H1 (cell line): ENCODE results near the gene IER5. TPM values are rescaled to one million over a fixed set of nuclear protein-coding genes. Genes with fewer than 3 reads are reported as not detected.

Experiments
- CTCF ChIA-PET: fragments of 300-600 bp; sonication (Branson Sonifier 250); formaldehyde crosslinking; loops from one replicate; lab custom pipeline; 2021; ENCODE audit not compliant: partially characterized antibody; lab: Charles Lee
- POLR2A ChIA-PET: fragments of 300-600 bp; sonication (Branson Sonifier 250); formaldehyde crosslinking; loops from one replicate; lab custom pipeline; 2021; ENCODE audit warnings: inconsistent platforms; ENCODE audit not compliant: partially characterized antibody; lab: Charles Lee
- DNase-seq, 2 experiments: peaks; one replicate each; pipeline versions ENCODE4 v3.0.0 to v3.0.0-alpha.2; 2010 to 2022; ENCODE audit warnings: low spot score in 2 of 2, low read depth in 1 of 2, mixed read lengths in 1 of 2
- FAIRE-seq: peaks from 2 replicates; lab custom pipeline; 2011; peaks lifted over from hg19 to GRCh38; lab: Jason Lieb, UNC
- H2AFZ ChIP-seq: 2 replicates; pipeline ENCODE4 v1.8.1; 2012; ENCODE audit warnings: low read length, inconsistent platforms
- H2AK5ac ChIP-seq: 2 replicates; pipeline ENCODE4 v1.6.1; 2013; ENCODE audit warnings: low read depth, low read length
- H2BK120ac ChIP-seq: replicated peaks from 2 replicates; pipeline ENCODE3; 2013; ENCODE audit warnings: low read depth, low read length, inconsistent platforms
- H2BK12ac ChIP-seq: 2 replicates; pipeline ENCODE4 v1.6.1; 2013; ENCODE audit warnings: low read depth, low read length
- H2BK15ac ChIP-seq: 2 replicates; pipeline ENCODE4 v1.6.1; 2013; ENCODE audit warnings: low read length
- H2BK20ac ChIP-seq: 2 replicates; pipeline ENCODE4 v1.6.1; 2013; ENCODE audit warnings: low read length
- H2BK5ac ChIP-seq: 2 replicates; pipeline ENCODE4 v1.6.1; 2013; ENCODE audit warnings: low read depth, low read length
- H3K14ac ChIP-seq: 2 replicates; pipeline ENCODE4 v1.6.1; 2013; ENCODE audit warnings: inconsistent platforms; ENCODE audit not compliant: insufficient read length
- H3K18ac ChIP-seq: 2 replicates; pipeline ENCODE4 v1.6.1; 2013; ENCODE audit warnings: low read length; ENCODE audit errors: extremely low read depth
- H3K23ac ChIP-seq: 2 replicates; pipeline ENCODE4 v1.6.1; 2013; ENCODE audit warnings: inconsistent platforms; ENCODE audit not compliant: insufficient read length
- H3K23me2 ChIP-seq: 2 replicates; pipeline ENCODE4 v1.6.1; 2013; ENCODE audit warnings: low read depth, low read length
- H3K27ac ChIP-seq: 2 replicates; pipeline ENCODE4 v1.6.1; 2011; ENCODE audit warnings: low read depth, low read length, inconsistent platforms
- H3K27me3 ChIP-seq, 4 experiments: replicated peaks in 1 of 4; 1 replicate in 1 of 4; 2 replicates in 3 of 4; pipeline versions ENCODE4 v1.6.1 to v1.8.1; 2011 to 2013; ENCODE audit warnings: low read length in 3 of 4, mild to moderate bottlenecking in 3 of 4, inconsistent platforms in 2 of 4, mixed read lengths in 2 of 4, moderate library complexity in 1 of 4; ENCODE audit not compliant: control insufficient read depth in 3 of 4, insufficient read depth in 3 of 4; ENCODE audit errors: extremely low read depth in 1 of 4
- H3K36me3 ChIP-seq, 4 experiments: 2 replicates each; pipeline versions ENCODE4 v1.6.1 to v1.8.1; 2011 to 2013; ENCODE audit warnings: mild to moderate bottlenecking in 4 of 4, low read length in 3 of 4, moderate library complexity in 2 of 4, control low read depth in 1 of 4, inconsistent platforms in 1 of 4; ENCODE audit not compliant: insufficient read depth in 4 of 4, control insufficient read depth in 2 of 4
- H3K4ac ChIP-seq: replicated peaks from 2 replicates; pipeline ENCODE3; 2013; ENCODE audit warnings: low read length, low read depth, mixed read lengths, inconsistent platforms; ENCODE audit not compliant: insufficient read length
- H3K4me1 ChIP-seq, 4 experiments: replicated peaks in 1 of 4; 1 replicate in 1 of 4; 2 replicates in 3 of 4; pipeline versions ENCODE4 v1.6.1 to v1.8.1; 2011 to 2013; ENCODE audit warnings: low read length in 3 of 4, inconsistent platforms in 2 of 4, mixed read lengths in 1 of 4; ENCODE audit not compliant: insufficient read depth in 4 of 4, control insufficient read depth in 3 of 4
- H3K4me2 ChIP-seq, 2 experiments: 2 replicates each; pipeline versions ENCODE4 v1.6.1 to v1.8.1; 2011 to 2013; ENCODE audit warnings: low read depth in 2 of 2, low read length in 2 of 2, control low read depth in 1 of 2, inconsistent platforms in 1 of 2, mild to moderate bottlenecking in 1 of 2; ENCODE audit not compliant: insufficient read depth in 1 of 2
- H3K4me3 ChIP-seq, 4 experiments: fragments of 200-600, 300-600 bp in 1 of 4; sonication (generic), shearing (Covaris generic), sonication (Bioruptor Twin) in 1 of 4; 2 replicates each; pipeline versions ENCODE4 v1.5.1 to v1.8.1; 2011 to 2016; ENCODE audit warnings: low read length in 4 of 4, low read depth in 3 of 4, control low read depth in 2 of 4, inconsistent platforms in 2 of 4, mild to moderate bottlenecking in 2 of 4, mixed read lengths in 1 of 4, moderate library complexity in 1 of 4; ENCODE audit not compliant: insufficient read depth in 2 of 4; ENCODE audit errors: extremely low read depth in 1 of 4
- H3K56ac ChIP-seq: replicated peaks from 2 replicates; pipeline ENCODE3; 2013; ENCODE audit warnings: low read depth, mild to moderate bottlenecking, mixed read lengths, low read length, inconsistent platforms; ENCODE audit not compliant: insufficient read length
- H3K79me1 ChIP-seq: 2 replicates; pipeline ENCODE4 v1.6.1; 2013; ENCODE audit warnings: low read depth, low read length, control low read depth
- H3K79me2 ChIP-seq, 2 experiments: 2 replicates each; pipeline versions ENCODE4 v1.6.1 to v1.8.1; 2012 to 2013; ENCODE audit warnings: low read length in 2 of 2, mild to moderate bottlenecking in 2 of 2, inconsistent platforms in 1 of 2; ENCODE audit not compliant: insufficient read depth in 2 of 2, control insufficient read depth in 1 of 2
- H3K9ac ChIP-seq, 4 experiments: replicated peaks in 1 of 4; 1 replicate in 1 of 4; 2 replicates in 3 of 4; pipeline versions ENCODE4 v1.6.1 to v1.8.1; 2011 to 2013; ENCODE audit warnings: low read depth in 3 of 4, low read length in 3 of 4, control low read depth in 2 of 4, mild to moderate bottlenecking in 2 of 4, moderate library complexity in 2 of 4, inconsistent platforms in 1 of 4; ENCODE audit errors: extremely low read depth in 1 of 4
- H3K9me3 ChIP-seq, 2 experiments: 2 replicates each; pipeline versions ENCODE4 v1.6.1 to v1.8.1; 2012 to 2013; ENCODE audit warnings: mild to moderate bottlenecking in 2 of 2, moderate library complexity in 2 of 2, control low read depth in 1 of 2, inconsistent platforms in 1 of 2, low read depth in 1 of 2, low read length in 1 of 2, mixed read lengths in 1 of 2; ENCODE audit not compliant: insufficient read depth in 2 of 2
- H4K20me1 ChIP-seq, 2 experiments: replicated peaks in 1 of 2; 2 replicates each; pipeline versions ENCODE3 to v1.8.1; 2011 to 2013; ENCODE audit warnings: inconsistent platforms in 2 of 2, low read length in 2 of 2, mild to moderate bottlenecking in 1 of 2; ENCODE audit not compliant: insufficient read depth in 2 of 2, control insufficient read depth in 1 of 2
- H4K5ac ChIP-seq: 2 replicates; pipeline ENCODE4 v1.6.1; 2013; ENCODE audit warnings: low read length, low read depth, mixed read lengths, inconsistent platforms; ENCODE audit not compliant: insufficient read length
- H4K8ac ChIP-seq: 2 replicates; pipeline ENCODE4 v1.8.0; 2013; ENCODE audit warnings: mild to moderate bottlenecking, moderate library complexity, low read length, inconsistent platforms; ENCODE audit not compliant: insufficient read depth; ENCODE audit errors: extremely low read depth
- H4K91ac ChIP-seq: replicated peaks from 2 replicates; pipeline ENCODE3; 2013; ENCODE audit warnings: low read length, mixed read lengths, inconsistent platforms; ENCODE audit not compliant: insufficient read length
- ATF3 ChIP-seq: IDR thresholded peaks from 2 replicates; pipeline ENCODE4 v1.6.1; 2011; ENCODE audit warnings: low read depth, mild to moderate bottlenecking, low read length; ENCODE audit not compliant: insufficient read depth
- CHD1 ChIP-seq: IDR thresholded peaks from 2 replicates; pipeline ENCODE4 v1.6.1; 2012; ENCODE audit warnings: low read depth, low read length, improper control_type of control experiment
- CHD2 ChIP-seq: IDR thresholded peaks from 2 replicates; pipeline ENCODE4 v1.6.1; 2012; ENCODE audit warnings: low read length, improper control_type of control experiment
- GABPA ChIP-seq: IDR thresholded peaks from 2 replicates; pipeline ENCODE4 v1.6.1; 2011; ENCODE audit warnings: mild to moderate bottlenecking, low read length, moderate library complexity, borderline replicate concordance; ENCODE audit not compliant: insufficient read depth
- GTF2F1 ChIP-seq: IDR thresholded peaks from 2 replicates; pipeline ENCODE4 v1.6.1; 2012; ENCODE audit warnings: low read depth, low read length, improper control_type of control experiment, borderline replicate concordance
- KDM1A ChIP-seq: fragments of 200-600, 300-600 bp; sonication (generic); IDR thresholded peaks from 2 replicates; pipeline ENCODE4 v1.7.1; 2016; ENCODE audit warnings: mild to moderate bottlenecking, low read length, borderline replicate concordance
- SP4 ChIP-seq: IDR thresholded peaks from 2 replicates; pipeline ENCODE4 v1.6.1; 2012; ENCODE audit warnings: low read length, inconsistent platforms
- TAF1 ChIP-seq: IDR thresholded peaks from 2 replicates; pipeline ENCODE4 v1.6.1; 2011; ENCODE audit warnings: mild to moderate bottlenecking, low read depth, low read length
- WGBS, 2 experiments: shearing (Covaris generic) in 1 of 2; methylation state at CpG; one replicate each; pipeline versions ENCODE4 v1.1.6 to v1.1.7; 2013 to 2015; ENCODE audit warnings: low lambda C conversion rate in 2 of 2, mixed read lengths in 2 of 2, inconsistent platforms in 1 of 2, low coverage in 1 of 2, missing lambda C conversion rate in 1 of 2; ENCODE audit not compliant: insufficient replicate concordance in 2 of 2, insufficient coverage in 1 of 2, insufficient read length in 1 of 2; ENCODE audit errors: extremely low coverage in 1 of 2, missing lambda C conversion rate in 1 of 2; 5-methylcytosine and 5-hydroxymethylcytosine counted together
- polyA plus RNA-seq, 7 experiments: library from polyadenylated mRNA; depleted of rRNA in 3 of 7; stranded (reverse) in 5 of 7; unstranded in 2 of 7; fragments of >200 nt in 5 of 7; fragments of 200-250 nt in 2 of 7; gene quantifications; 1 replicate in 5 of 7; 2 replicates in 1 of 7; 4 replicates in 1 of 7; pipeline versions ENCODE4 v1.2.1 to v1.2.3, GENCODE V29; 2011 to 2013; ENCODE audit warnings: missing spikeins in 2 of 7, mixed read lengths in 2 of 7
- total RNA-seq: library from RNA; stranded (reverse); fragmentation: NEBNext Ultra II Directional; extraction: Animal tissue kit (Norgen Biotek cat#: 25700); gene quantifications from 2 replicates; pipeline ENCODE4 v1.2.1, GENCODE V29; 2021
- TF ChIP-seq, protein P1 (sequence below): IDR thresholded peaks from 2 replicates; pipeline ENCODE4 v1.6.1; 2012; ENCODE audit warnings: inconsistent platforms

IER5 gene
- total and polyA plus RNA-seq, 2 of the 8 experiments (the other 6 are each of a cell fraction or from before 2014, with no cell fraction given) = 3.5 to 7.7 TPM

DNA sequence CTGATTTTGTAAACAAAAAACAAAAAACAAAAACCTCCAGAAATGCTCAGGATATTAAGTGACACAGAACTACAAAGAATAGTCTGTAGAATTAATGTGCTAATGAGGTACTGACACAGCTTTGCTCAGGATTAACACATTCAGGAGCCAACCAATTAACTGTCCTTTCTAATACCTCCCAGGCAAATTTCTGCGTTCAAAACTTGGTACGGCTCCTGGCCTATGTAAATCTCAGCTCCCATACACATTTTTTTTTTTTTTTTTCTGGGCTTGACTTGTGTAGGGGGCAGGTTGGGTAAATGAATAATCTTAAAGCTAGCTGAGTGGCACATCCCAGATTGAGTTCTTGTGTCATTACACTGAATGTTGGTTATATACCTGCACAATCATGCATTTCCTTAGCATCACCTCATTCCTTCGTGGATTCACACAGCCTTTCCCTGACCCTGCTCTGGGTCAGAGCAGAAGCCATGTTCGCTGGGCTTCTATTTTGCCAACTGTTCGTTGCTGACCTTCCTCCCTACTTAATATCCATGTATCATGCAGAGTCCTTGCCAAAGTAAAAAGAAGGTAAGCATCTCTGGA lies 12.6 kb upstream of the IER5 start:
- Histone ChIP-seq H4K8ac (no peak overlapping the region), H3K4me2 (no peak overlapping the region), H2BK20ac (no peak overlapping the region), H2BK120ac (no peak overlapping the region), H2BK5ac (no peak overlapping the region), H4K5ac (no peak overlapping the region), H2AK5ac (no peak overlapping the region), H3K79me2 (no peaks in the 10 kb centered on the region), H3K18ac (no peak overlapping the region), H3K27me3 (no peaks in the 10 kb centered on the region), H3K79me1 (no peaks in the 10 kb centered on the region), H3K4me1 (peaks cover 0 to 3% (median 0%) of the 10 kb centered on the region in 4 experiments; a peak in 1 of 7 replicates), H4K20me1 (no peaks in the 10 kb centered on the region), H2BK12ac (no peak overlapping the region), H3K23ac (no peak overlapping the region), H3K56ac (no peak overlapping the region), H3K9me3 (no peaks in the 10 kb centered on the region)
- FAIRE-seq = no peak
- 80% methylated on average over 5 of the region's 5 CpGs; no CpG with 5 or more reads in 1 of the 2 experiments for WGBS, 2 experiments
- POLR2A ChIA-PET = interaction anchor here (0.7 to 1.7 kb wide), 3 partner anchors 13 to 53 kb away, joined by 3 to 6 read pairs (median 5); partner anchors contain the start of genes IER5 and STX6
- TF ChIP-seq ATF3 (no peak), SP4 (no peak), CHD2 (no peak), GTF2F1 (no peak), TAF1 (no peak), KDM1A (no peak), GABPA (no peak), CHD1 (no peak)
- TF ChIP-seq, protein P1, sequence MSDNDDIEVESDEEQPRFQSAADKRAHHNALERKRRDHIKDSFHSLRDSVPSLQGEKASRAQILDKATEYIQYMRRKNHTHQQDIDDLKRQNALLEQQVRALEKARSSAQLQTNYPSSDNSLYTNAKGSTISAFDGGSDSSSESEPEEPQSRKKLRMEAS = no peak
- TF ChIP-seq, all 59 proteins: peak for 0
- no peak overlapping the region for H3K4ac ChIP-seq
- H3K14ac ChIP-seq = peak overlapping the region; percentile 89
- no peak overlapping the region for H2AFZ ChIP-seq
- H3K23me2 ChIP-seq = no peaks in the 10 kb centered on the region
- no peak overlapping the region for H4K91ac ChIP-seq
- CTCF ChIA-PET = interaction anchor here (0.6 to 1.6 kb wide), 6 partner anchors 8 to 95 kb away, joined by 3 to 6 read pairs (median 4); no protein-coding TSS in a partner anchor
- no peak overlapping the region for H3K4me3 ChIP-seq
- H3K27ac ChIP-seq = no peak overlapping the region
- no peaks in the 10 kb centered on the region for H3K36me3 ChIP-seq
- no peak for DNase-seq
- 0 out of 2 replicates have a peak overlapping the region, but pooled peaks have one; percentile 66 for H2BK15ac ChIP-seq
- H3K9ac ChIP-seq = no peak overlapping the region
